GM19463 (cell line): ENCODE measurements around the gene RFX2.
"Not testable (repeated sequence)": the region's sequence is repeated elsewhere in the genome, so short reads cannot be mapped to it uniquely, and the experiment has no call there.

Experiments
- ATAC-seq: cut with Tn5 transposase; IDR thresholded peaks from one replicate; pipeline ENCODE4 v1.9.1; 2021; ENCODE audit warnings: mild to moderate bottlenecking, moderate library complexity; ENCODE audit not compliant: unreplicated experiment

RFX2 gene

GRCh38 chr19:6017576-6017975 lies 92.7 kb downstream of the RFX2 start:
- ATAC-seq: no peak

GRCh38 chr19:6015841-6016545 lies 94.3 kb downstream of the RFX2 start:
- ATAC-seq: no peak

GRCh38 chr19:6014551-6015135 lies 95.7 kb downstream of the RFX2 start:
- no peak for ATAC-seq

- ATAC-seq: no peak
Measured at GRCh38 chr19:6012426-6013170, 97.7 kb downstream of the RFX2 start.

- no peak for ATAC-seq
Measured at GRCh38 chr19:6011794-6012193, 98.5 kb downstream of the RFX2 start.

GRCh38 chr19:6011206-6011605 lies 99.1 kb downstream of the RFX2 start:
- ATAC-seq: no peak

GRCh38 chr19:6010107-6010506 lies 100.2 kb downstream of the RFX2 start:
- no peak for ATAC-seq

- no peak for ATAC-seq
Measured at GRCh38 chr19:6007866-6008265, 102.4 kb downstream of the RFX2 start.

- ATAC-seq: no peak
Measured at GRCh38 chr19:6006896-6007295, 103.4 kb downstream of the RFX2 start.

GRCh38 chr19:6006070-6006446 lies 104.2 kb downstream of the RFX2 start:
- ATAC-seq: not testable (repeated sequence)

- no peak for ATAC-seq
Measured at GRCh38 chr19:6005321-6006069, 104.8 kb downstream of the RFX2 start.

GRCh38 chr19:6003976-6004375 lies 106.3 kb downstream of the RFX2 start:
- ATAC-seq: no peak

- ATAC-seq: no peak
Measured at GRCh38 chr19:6002591-6002990, 107.7 kb downstream of the RFX2 start.

- no peak for ATAC-seq
Measured at GRCh38 chr19:6000228-6000847, 110.0 kb downstream of the RFX2 start.

GRCh38 chr19:5999693-6000092 lies 110.6 kb downstream of the RFX2 start:
- ATAC-seq: no peak

- ATAC-seq: no peak
Measured at GRCh38 chr19:5997371-5997770, 112.9 kb downstream of the RFX2 start.

- ATAC-seq: no peak
Measured at GRCh38 chr19:5996623-5997320, 113.5 kb downstream of the RFX2 start.

- ATAC-seq: no peak
Measured at GRCh38 chr19:5996102-5996501, 114.2 kb downstream of the RFX2 start.

- ATAC-seq: no peak
Measured at GRCh38 chr19:5995606-5996005, 114.7 kb downstream of the RFX2 start.

- ATAC-seq: no peak
Measured at GRCh38 chr19:5994405-5995165, 115.7 kb downstream of the RFX2 start.
